HL-60 (cell line): ENCODE measurements around the gene PACRG.

Source experiments
- REST ChIP-seq: IDR thresholded peaks from 2 replicates; pipeline ENCODE4 v1.6.1; 2012; ENCODE audit warnings: low read depth; ENCODE audit not compliant: insufficient replicate concordance
- TF ChIP-seq, protein P1 (sequence below): IDR thresholded peaks from one replicate; pipeline ENCODE4 v1.5.1; 2011; ENCODE audit warnings: low read length, control low read depth, inconsistent platforms; ENCODE audit not compliant: insufficient read depth

DNA sequence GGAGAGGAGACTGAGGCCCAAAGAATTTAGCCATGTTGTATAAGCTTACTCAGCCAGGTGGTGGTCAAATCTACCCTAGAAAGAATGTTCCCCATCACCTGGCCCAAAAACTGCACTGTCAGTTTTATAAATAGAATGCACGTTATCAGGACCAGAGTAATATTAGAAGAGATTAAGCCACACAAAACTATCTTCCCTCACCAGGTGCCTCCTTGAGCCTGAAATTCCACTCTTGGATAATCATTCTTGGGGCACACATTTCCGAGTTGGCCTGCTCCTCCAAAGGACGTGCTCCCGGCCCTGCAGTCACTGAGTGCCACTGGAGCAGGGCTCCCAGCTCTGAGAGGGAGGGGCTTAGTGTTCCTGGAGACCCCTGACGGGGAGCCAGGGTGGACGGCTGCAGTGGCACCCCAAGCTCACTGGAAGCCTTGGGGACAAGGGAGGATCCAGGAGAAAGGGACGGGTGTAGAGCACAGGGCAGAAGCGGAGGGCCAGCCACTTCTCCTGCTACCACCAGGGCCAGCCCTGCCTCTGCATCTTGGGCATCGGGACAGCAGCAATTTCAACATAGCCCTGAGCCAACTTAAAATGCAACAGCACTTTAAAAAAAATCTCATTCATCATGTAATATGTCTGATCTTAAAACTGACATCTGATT is 525.9 kb downstream of the PACRG start:
- TF ChIP-seq REST = no peak
- TF ChIP-seq, protein P1, sequence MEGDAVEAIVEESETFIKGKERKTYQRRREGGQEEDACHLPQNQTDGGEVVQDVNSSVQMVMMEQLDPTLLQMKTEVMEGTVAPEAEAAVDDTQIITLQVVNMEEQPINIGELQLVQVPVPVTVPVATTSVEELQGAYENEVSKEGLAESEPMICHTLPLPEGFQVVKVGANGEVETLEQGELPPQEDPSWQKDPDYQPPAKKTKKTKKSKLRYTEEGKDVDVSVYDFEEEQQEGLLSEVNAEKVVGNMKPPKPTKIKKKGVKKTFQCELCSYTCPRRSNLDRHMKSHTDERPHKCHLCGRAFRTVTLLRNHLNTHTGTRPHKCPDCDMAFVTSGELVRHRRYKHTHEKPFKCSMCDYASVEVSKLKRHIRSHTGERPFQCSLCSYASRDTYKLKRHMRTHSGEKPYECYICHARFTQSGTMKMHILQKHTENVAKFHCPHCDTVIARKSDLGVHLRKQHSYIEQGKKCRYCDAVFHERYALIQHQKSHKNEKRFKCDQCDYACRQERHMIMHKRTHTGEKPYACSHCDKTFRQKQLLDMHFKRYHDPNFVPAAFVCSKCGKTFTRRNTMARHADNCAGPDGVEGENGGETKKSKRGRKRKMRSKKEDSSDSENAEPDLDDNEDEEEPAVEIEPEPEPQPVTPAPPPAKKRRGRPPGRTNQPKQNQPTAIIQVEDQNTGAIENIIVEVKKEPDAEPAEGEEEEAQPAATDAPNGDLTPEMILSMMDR = no peak
